Neutrophil (primary cell): Measurements from ENCODE around the gene ATXN1.

Experiments
- H3K27ac ChIP-seq: fragments of 200-600 bp; sonication (generic); 2 replicates; pipeline ENCODE4 v1.5.1; 2016; ENCODE audit warnings: mild to moderate bottlenecking, moderate library complexity
- H3K27me3 ChIP-seq: fragments of 200-600 bp; sonication (generic); 2 replicates; pipeline ENCODE4 v1.6.0; 2016; ENCODE audit warnings: mild to moderate bottlenecking
- H3K36me3 ChIP-seq: fragments of 200-600 bp; sonication (generic); 2 replicates; pipeline ENCODE4 v1.5.1; 2017
- H3K4me1 ChIP-seq, 2 experiments: fragments of 200-600 bp in 1 of 2; sonication (generic) in 1 of 2; 1 replicate in 1 of 2; 2 replicates in 1 of 2; pipeline versions ENCODE4 v1.5.1 to v1.6.1; 2013 to 2016; ENCODE audit warnings: low read depth in 1 of 2, low read length in 1 of 2, mild to moderate bottlenecking in 1 of 2, moderate library complexity in 1 of 2; ENCODE audit not compliant: control insufficient read depth in 1 of 2, insufficient read depth in 1 of 2
- H3K4me3 ChIP-seq, 2 experiments: fragments of 200-600 bp in 1 of 2; sonication (generic) in 1 of 2; 1 replicate in 1 of 2; 2 replicates in 1 of 2; pipeline ENCODE4 v1.5.1; 2013 to 2016; ENCODE audit warnings: low read depth in 1 of 2, low read length in 1 of 2, mild to moderate bottlenecking in 1 of 2, moderate library complexity in 1 of 2
- H3K9me3 ChIP-seq: fragments of 200-600 bp; sonication (generic); 2 replicates; pipeline ENCODE4 v1.5.1; 2016
- TF ChIP-seq, protein P1 (sequence below): fragments of 200-600 bp; sonication (generic); IDR thresholded peaks from 2 replicates; pipeline ENCODE4 v1.5.1; 2016; ENCODE audit warnings: antibody characterized with exemption

The ATXN1 gene

DNA sequence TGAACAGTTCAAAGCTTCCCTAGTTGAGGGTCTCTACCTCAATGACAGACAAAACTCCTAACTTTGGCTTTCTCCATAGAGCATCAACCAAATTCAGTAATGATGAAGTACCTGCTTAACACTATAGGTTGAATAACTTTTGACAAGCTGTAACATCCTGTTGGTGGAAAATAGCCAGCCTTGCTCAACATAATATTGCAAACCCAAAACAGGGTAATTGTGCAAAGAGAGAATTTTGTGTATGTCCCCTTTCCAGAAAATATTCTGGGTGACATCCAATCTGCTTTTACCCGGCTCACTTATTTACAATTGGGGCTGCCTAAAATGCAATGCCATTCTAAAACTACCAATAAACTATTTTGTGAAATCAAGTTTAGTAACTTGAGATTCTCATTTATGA, 72.8 kb downstream of the ATXN1 start:
- TF ChIP-seq, protein P1, sequence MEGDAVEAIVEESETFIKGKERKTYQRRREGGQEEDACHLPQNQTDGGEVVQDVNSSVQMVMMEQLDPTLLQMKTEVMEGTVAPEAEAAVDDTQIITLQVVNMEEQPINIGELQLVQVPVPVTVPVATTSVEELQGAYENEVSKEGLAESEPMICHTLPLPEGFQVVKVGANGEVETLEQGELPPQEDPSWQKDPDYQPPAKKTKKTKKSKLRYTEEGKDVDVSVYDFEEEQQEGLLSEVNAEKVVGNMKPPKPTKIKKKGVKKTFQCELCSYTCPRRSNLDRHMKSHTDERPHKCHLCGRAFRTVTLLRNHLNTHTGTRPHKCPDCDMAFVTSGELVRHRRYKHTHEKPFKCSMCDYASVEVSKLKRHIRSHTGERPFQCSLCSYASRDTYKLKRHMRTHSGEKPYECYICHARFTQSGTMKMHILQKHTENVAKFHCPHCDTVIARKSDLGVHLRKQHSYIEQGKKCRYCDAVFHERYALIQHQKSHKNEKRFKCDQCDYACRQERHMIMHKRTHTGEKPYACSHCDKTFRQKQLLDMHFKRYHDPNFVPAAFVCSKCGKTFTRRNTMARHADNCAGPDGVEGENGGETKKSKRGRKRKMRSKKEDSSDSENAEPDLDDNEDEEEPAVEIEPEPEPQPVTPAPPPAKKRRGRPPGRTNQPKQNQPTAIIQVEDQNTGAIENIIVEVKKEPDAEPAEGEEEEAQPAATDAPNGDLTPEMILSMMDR, result no peak
- peak overlapping the region; percentile 77 for H3K27ac ChIP-seq
- peak overlapping the region; percentile 9 to 21 for H3K4me3 ChIP-seq
- no peaks in the 10 kb centered on the region for H3K9me3 ChIP-seq
- no peaks in the 10 kb centered on the region for H3K36me3 ChIP-seq
- peaks cover 91 to 98% of the 10 kb centered on the region in 2 experiments for H3K4me1 ChIP-seq
- H3K27me3 ChIP-seq, result no peaks in the 10 kb centered on the region

DNA sequence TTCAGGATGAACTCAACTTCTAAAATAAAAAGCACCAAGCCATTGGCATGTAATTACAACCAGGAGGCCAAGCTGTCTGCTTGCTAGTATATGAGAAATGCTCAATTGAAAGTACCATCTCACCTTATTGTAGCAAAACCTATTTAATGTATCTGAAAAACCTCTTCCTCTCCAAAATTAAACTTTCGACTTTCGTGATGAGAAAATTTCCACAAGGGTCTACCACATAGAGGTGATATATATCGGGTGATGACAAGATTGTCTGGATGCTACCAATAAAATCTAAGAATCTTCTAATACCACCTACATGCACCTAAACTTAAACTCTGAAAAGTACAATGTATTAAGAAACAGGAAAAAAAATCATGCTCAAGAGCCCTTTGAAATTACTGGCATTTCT, 74.2 kb downstream of the ATXN1 start:
- peak overlapping the region in 1 of 2 experiments; percentile 9 for H3K4me3 ChIP-seq
- H3K36me3 ChIP-seq, result no peaks in the 10 kb centered on the region
- H3K9me3 ChIP-seq, result no peaks in the 10 kb centered on the region
- TF ChIP-seq, protein P1, result no peak
- H3K4me1 ChIP-seq, result peaks cover 99 to 100% of the 10 kb centered on the region in 2 experiments
- no peaks in the 10 kb centered on the region for H3K27me3 ChIP-seq
- peak overlapping the region; percentile 77 for H3K27ac ChIP-seq

GRCh38 chr6:16684896-16685554, 76.2 kb downstream of the ATXN1 start:
- TF ChIP-seq, protein P1, result no peak
- Histone ChIP-seq H3K4me3 (no peak overlapping the region), H3K36me3 (no peaks in the 10 kb centered on the region), H3K27ac (peak overlapping the region; percentile 91), H3K4me1 (peaks cover 100% of the 10 kb centered on the region in 2 experiments), H3K27me3 (no peaks in the 10 kb centered on the region), H3K9me3 (no peaks in the 10 kb centered on the region)

GRCh38 chr6:16684195-16684689, 77.0 kb downstream of the ATXN1 start:
- Histone ChIP-seq H3K9me3 (no peaks in the 10 kb centered on the region), H3K27ac (peak overlapping the region; percentile 91)
- TF ChIP-seq, protein P1, result no peak

DNA sequence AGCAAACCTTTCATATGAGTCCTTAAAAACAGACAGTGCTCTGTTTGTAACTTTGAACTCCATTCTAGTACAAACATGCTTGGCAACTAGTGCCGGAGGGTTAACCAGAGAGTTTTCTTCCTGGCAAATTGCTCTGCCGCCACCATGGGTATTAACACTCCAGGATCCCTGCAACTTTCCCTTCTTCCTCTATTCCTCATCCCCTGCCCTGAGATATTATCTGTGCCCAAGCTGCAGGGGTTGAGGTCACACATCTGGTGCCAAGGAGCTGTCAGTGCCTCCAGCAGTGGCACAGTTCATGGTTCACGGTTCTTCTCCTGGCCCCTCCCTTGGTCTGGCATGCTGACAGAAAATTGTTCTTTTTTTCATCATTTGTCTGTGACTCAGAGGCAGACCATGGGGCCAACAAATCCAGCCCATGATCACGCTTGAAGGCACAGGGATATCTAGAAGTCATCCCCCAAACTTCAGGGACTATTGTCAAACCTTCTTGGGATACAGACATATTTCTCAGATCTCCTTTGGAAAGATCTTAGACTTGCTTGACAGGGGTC, 77.5 kb downstream of the ATXN1 start:
- H3K36me3 ChIP-seq, result no peaks in the 10 kb centered on the region
- TF ChIP-seq, protein P1, result no peak
- peak overlapping the region in 1 of 2 experiments; percentile 26 for H3K4me3 ChIP-seq
- H3K27me3 ChIP-seq, result no peaks in the 10 kb centered on the region
- H3K27ac ChIP-seq, result peak overlapping the region; percentile 91
- peaks cover 95 to 96% of the 10 kb centered on the region in 2 experiments for H3K4me1 ChIP-seq
- H3K9me3 ChIP-seq, result no peaks in the 10 kb centered on the region

More at GRCh38 chr6:16684195-16684689, 77.0 kb downstream of the ATXN1 start:
- Histone ChIP-seq H3K27me3 (no peaks in the 10 kb centered on the region), H3K4me1 (peaks cover 100% of the 10 kb centered on the region in 2 experiments), H3K36me3 (no peaks in the 10 kb centered on the region), H3K4me3 (no peak overlapping the region)
